ENCODE data around the gene IGF2.

Gene IGF2

GRCh38 chr11:2169626-2170570 lies 30.7 kb upstream of the IGF2 start:
- no peak overlapping the region for H3K4me3 ChIP-seq (ENCODE audit: low read depth, low read length)
- TF ChIP-seq, protein P1, sequence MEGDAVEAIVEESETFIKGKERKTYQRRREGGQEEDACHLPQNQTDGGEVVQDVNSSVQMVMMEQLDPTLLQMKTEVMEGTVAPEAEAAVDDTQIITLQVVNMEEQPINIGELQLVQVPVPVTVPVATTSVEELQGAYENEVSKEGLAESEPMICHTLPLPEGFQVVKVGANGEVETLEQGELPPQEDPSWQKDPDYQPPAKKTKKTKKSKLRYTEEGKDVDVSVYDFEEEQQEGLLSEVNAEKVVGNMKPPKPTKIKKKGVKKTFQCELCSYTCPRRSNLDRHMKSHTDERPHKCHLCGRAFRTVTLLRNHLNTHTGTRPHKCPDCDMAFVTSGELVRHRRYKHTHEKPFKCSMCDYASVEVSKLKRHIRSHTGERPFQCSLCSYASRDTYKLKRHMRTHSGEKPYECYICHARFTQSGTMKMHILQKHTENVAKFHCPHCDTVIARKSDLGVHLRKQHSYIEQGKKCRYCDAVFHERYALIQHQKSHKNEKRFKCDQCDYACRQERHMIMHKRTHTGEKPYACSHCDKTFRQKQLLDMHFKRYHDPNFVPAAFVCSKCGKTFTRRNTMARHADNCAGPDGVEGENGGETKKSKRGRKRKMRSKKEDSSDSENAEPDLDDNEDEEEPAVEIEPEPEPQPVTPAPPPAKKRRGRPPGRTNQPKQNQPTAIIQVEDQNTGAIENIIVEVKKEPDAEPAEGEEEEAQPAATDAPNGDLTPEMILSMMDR (IDR thresholded peaks at IDR 0.05; ENCODE audit: low read depth, low read length) = no peak

- TF ChIP-seq, protein P1 (IDR thresholded peaks at IDR 0.05; ENCODE audit: low read depth, low read length) = no peak
- H3K4me3 ChIP-seq (ENCODE audit: low read depth, low read length) = no peak overlapping the region
Observed at GRCh38 chr11:2169005-2169378, 29.8 kb upstream of the IGF2 start.

DNA sequence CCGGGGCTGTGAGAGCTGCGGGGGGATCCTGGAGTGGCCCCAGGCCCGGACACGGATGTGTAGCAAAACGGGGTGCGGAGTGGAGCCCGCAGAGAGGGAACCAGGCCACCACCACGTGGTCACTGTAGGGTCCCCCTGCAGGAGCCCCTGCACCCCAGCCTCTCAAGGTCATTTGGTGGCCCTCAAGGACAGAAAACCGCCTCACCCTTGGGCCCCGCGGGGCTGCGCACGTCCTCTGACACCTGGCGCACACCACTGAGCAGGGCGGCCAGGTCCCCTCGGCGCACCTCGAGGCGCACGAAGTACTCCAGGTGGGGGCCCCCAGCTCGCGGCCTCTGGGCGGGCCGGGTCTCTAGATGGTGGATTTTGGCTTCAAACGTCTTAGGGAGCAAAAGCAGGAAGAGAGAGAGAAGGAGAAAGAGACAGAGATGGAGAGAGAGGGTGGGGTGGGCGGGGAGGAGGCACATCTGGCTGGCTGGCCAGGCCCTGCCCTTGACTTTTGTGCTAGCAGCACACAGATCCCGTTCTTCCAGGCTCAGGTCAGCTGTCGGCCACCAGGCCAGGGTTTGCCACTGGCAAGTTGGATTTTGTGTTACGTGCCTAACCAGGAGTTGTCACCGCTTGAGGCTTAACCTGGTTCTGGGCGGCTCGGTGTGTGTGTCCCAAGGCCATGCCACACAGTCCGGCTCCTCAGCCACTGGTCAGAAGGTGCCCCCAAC lies 29.3 kb upstream of the IGF2 start:
- H3K4me3 ChIP-seq (ENCODE audit: low read depth, low read length) = no peak overlapping the region
- TF ChIP-seq, protein P1 (IDR thresholded peaks at IDR 0.05; ENCODE audit: low read depth, low read length) = no peak

- TF ChIP-seq, protein P1 (IDR thresholded peaks at IDR 0.05; ENCODE audit: low read depth, low read length) = no peak
- H3K4me3 ChIP-seq (ENCODE audit: low read depth, low read length) = no peak overlapping the region
Observed at GRCh38 chr11:2167141-2168045, 28.2 kb upstream of the IGF2 start.

GRCh38 chr11:2166091-2166851 lies 27.1 kb upstream of the IGF2 start:
- TF ChIP-seq, protein P1 (IDR thresholded peaks at IDR 0.05; ENCODE audit: low read depth, low read length) = peak; percentile 27; the same call in 1 of the 2 replicates
- H3K4me3 ChIP-seq (ENCODE audit: low read depth, low read length) = no peak overlapping the region

GRCh38 chr11:2165571-2165970 lies 26.4 kb upstream of the IGF2 start:
- no peak overlapping the region for H3K4me3 ChIP-seq (ENCODE audit: low read depth, low read length)
- TF ChIP-seq, protein P1 (IDR thresholded peaks at IDR 0.05; ENCODE audit: low read depth, low read length) = no peak
